ENCODE results near the gene CPED1. TPM values are rescaled to one million over a fixed set of nuclear protein-coding genes. Genes with fewer than 3 reads are reported as not detected.

Gene CPED1
- total RNA-seq, 1 experiment from 2014 or later = 0.44 TPM

DNA sequence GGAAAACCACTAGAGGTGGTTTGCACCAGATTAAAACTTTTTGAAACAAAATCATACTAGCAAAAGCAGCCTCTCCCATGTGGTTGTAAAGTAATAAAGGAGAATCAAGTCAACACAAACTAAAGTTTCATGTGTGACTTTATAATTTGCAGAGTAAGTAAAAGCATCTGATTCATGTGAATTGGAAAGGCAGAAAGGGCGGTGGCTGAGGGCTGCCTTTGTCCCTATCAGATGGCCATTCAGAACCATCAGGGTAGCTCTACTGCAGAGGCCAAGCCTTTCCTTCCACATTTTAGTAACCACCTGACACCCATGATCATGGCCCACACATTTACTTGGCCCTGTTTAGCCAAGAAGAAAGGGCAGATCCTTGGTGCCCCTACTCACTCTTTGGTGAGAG lies 356.0 kb downstream of the CPED1 start (continued):
- no peak for TF ChIP-seq MLX (CRISPR knock-in tag; IDR thresholded peaks at IDR 0.05)

Other genes starting within 250 kb of the CPED1 start
- 16.5 to 17.3 TPM (median 16.8 TPM) in 3 replicates for gene TSPAN12, start 130.6 kb upstream of the CPED1 start, total RNA-seq (2021)
- 12.6 to 14.8 TPM (median 14.2 TPM) in 3 replicates for gene ING3, start 37.9 kb upstream of the CPED1 start, total RNA-seq (2021)

Measured in WTC11 (cell line).